K562 (cell line): ENCODE measurements around the gene RNF126. TPM values are rescaled to one million over a fixed set of nuclear protein-coding genes. Genes with fewer than 3 reads are reported as not detected.

Source experiments
- CBFB ChIP-seq: sonication (generic); formaldehyde crosslinking; IDR thresholded peaks from 2 replicates; pipeline ENCODE4 v1.4.0; 2020; ENCODE audit warnings: mild to moderate bottlenecking, missing genetic modification reagents
- CREB1 ChIP-seq, 2 experiments: sonication (generic) in 1 of 2; formaldehyde crosslinking in 1 of 2; IDR thresholded peaks; 2 replicates each; pipeline versions ENCODE4 v1.6.1 to v1.8.0; 2012 to 2022; ENCODE audit warnings: inconsistent platforms in 1 of 2, mild to moderate bottlenecking in 1 of 2, missing genetic modification reagents in 1 of 2, moderate library complexity in 1 of 2
- EGR1 ChIP-seq: fragments of 450-650 bp; conservative IDR thresholded peaks from 2 replicates; pipeline ENCODE4 v1.6.1; 2017; ENCODE audit warnings: mild to moderate bottlenecking
- HDGF ChIP-seq: fragments of 450-650 bp; IDR thresholded peaks from 2 replicates; pipeline ENCODE4 v1.6.1; 2016
- KLF13 ChIP-seq: fragments of 450-650 bp; IDR thresholded peaks from 2 replicates; pipeline ENCODE4 v1.6.1; 2016; ENCODE audit warnings: missing genetic modification characterization, low read depth, mild to moderate bottlenecking, missing compliant biosample characterization, moderate library complexity, borderline replicate concordance
- MXI1 ChIP-seq: IDR thresholded peaks from 2 replicates; pipeline ENCODE4 v1.6.1; 2011; ENCODE audit warnings: low read depth, mild to moderate bottlenecking, improper control_type of control experiment, low read length
- NFIX ChIP-seq: fragments of 250-450 bp; sonication (Bioruptor Pico); IDR thresholded peaks from 2 replicates; pipeline ENCODE4 v1.4.0; 2020; ENCODE audit warnings: low read depth, mild to moderate bottlenecking, moderate library complexity
- NFRKB ChIP-seq: fragments of 450-650 bp; IDR thresholded peaks from 2 replicates; pipeline ENCODE4 v1.6.1; 2016; ENCODE audit warnings: low read depth
- POLR2A ChIP-seq: fragments of 450-650 bp; conservative IDR thresholded peaks from 2 replicates; pipeline ENCODE4 v1.6.1; 2016
- POLR2AphosphoS2 ChIP-seq: IDR thresholded peaks from 2 replicates; pipeline ENCODE4 v1.6.1; 2012; ENCODE audit warnings: low read length, improper control_type of control experiment
- RAD51 ChIP-seq: fragments of 450-650 bp; IDR thresholded peaks from 2 replicates; pipeline ENCODE4 v1.7.1; 2016; ENCODE audit warnings: low read depth, mild to moderate bottlenecking, borderline replicate concordance
- RCOR1 ChIP-seq, 2 experiments: IDR thresholded peaks; 2 replicates each; pipeline ENCODE4 v1.6.1; 2012; ENCODE audit warnings: low read depth in 2 of 2, low read length in 2 of 2, borderline replicate concordance in 1 of 2, improper control_type of control experiment in 1 of 2
- SP1 ChIP-seq: sonication (generic); formaldehyde crosslinking; IDR thresholded peaks from 2 replicates; pipeline ENCODE4 v1.8.1; 2022; ENCODE audit warnings: mild to moderate bottlenecking, missing genetic modification reagents
- SRF ChIP-seq, 2 experiments: fragments of 250-450, 450-650 bp in 1 of 2; sonication (Bioruptor Pico) in 1 of 2; sonication (generic) in 1 of 2; formaldehyde crosslinking; IDR thresholded peaks; 2 replicates each; pipeline versions ENCODE4 v1.5.0 to v1.5.1; 2020 to 2022; ENCODE audit warnings: mild to moderate bottlenecking in 1 of 2, missing genetic modification reagents in 1 of 2
- ZBTB26 ChIP-seq: fragments of 450-650 bp; formaldehyde crosslinking; IDR thresholded peaks from 2 replicates; pipeline ENCODE4 v1.4.0; 2022; ENCODE audit warnings: missing genetic modification characterization
- ZBTB33 ChIP-seq: sonication (generic); formaldehyde crosslinking; IDR thresholded peaks from 2 replicates; pipeline ENCODE4 v1.8.1; 2023; ENCODE audit warnings: mild to moderate bottlenecking, missing genetic modification reagents
- ZBTB49 ChIP-seq: sonication (generic); formaldehyde crosslinking; IDR thresholded peaks from 2 replicates; pipeline ENCODE4 v1.8.0; 2022; ENCODE audit warnings: missing genetic modification reagents, mild to moderate bottlenecking, borderline replicate concordance
- ZFPM2 ChIP-seq: fragments of 250-450 bp; sonication (Bioruptor Pico); IDR thresholded peaks from 2 replicates; pipeline ENCODE4 v1.5.1; 2022; ENCODE audit warnings: mild to moderate bottlenecking
- ZNF518B ChIP-seq: fragments of 250-450 bp; sonication (Bioruptor Pico); IDR thresholded peaks from 2 replicates; pipeline ENCODE4 v1.5.0; 2021; ENCODE audit warnings: mild to moderate bottlenecking, moderate library complexity
- polyA plus RNA-seq, 8 experiments: library from polyadenylated mRNA; depleted of rRNA in 4 of 8; stranded (reverse) in 5 of 8; unstranded in 3 of 8; fragments of >200 nt; fragmentation: Nextera tagmentation in 2 of 8; fragmentation: Illumina TruSeq in 1 of 8; extraction: Ambion mirVana in 2 of 8; extraction: Trizol in 1 of 8; gene quantifications; 2 replicates each; pipeline versions ENCODE4 v1.2.1 to v1.2.3, GENCODE V29; 2011 to 2014; ENCODE audit warnings: inconsistent platforms in 1 of 8, missing spikeins in 1 of 8
- total RNA-seq, 7 experiments: library from RNA; depleted of rRNA in 6 of 7; stranded (reverse); fragments of >200 nt in 6 of 7; fragmentation: Illumina TruSeq in 2 of 7; extraction: Trizol in 2 of 7; gene quantifications; 2 replicates each; pipeline versions ENCODE4 v1.2.1 to v1.2.3, GENCODE V29; 2011 to 2021; ENCODE audit warnings: low replicate concordance in 1 of 7

RNF126 gene
- total and polyA plus RNA-seq, 9 of the 15 experiments (the other 6 are each of a cell fraction or from before 2014, with no cell fraction given) = 0.27 to 101 (median 12.3) TPM

- TF ChIP-seq ZBTB33 (CRISPR knock-in tag) = peak; percentile 73; the same call in 1 of the 2 replicates
- no peak for TF ChIP-seq MXI1
- no peak for TF ChIP-seq ZNF518B (CRISPR knock-in tag)
- peak in 1 of 2 experiments; percentile 7; a peak in 1 of 4 replicates for TF ChIP-seq SRF (CRISPR knock-in tag; IDR thresholded peaks at IDR 0.05)
- peak in 1 of 2 experiments; percentile 65; a peak in 1 of 4 replicates for TF ChIP-seq RCOR1 (IDR thresholded peaks at IDR 0.05; ENCODE audit: borderline replicate concordance in 1 of 2, low read depth in 2 of 2, low read length in 2 of 2)
- peak; percentile 53 for TF ChIP-seq EGR1
- peak; percentile 86 for TF ChIP-seq POLR2A
- TF ChIP-seq CREB1 (IDR thresholded peaks at IDR 0.05) = peak; percentile 79
- TF ChIP-seq CREB1 (CRISPR knock-in tag; IDR thresholded peaks at IDR 0.05) = peak; percentile 83
- TF ChIP-seq SP1 (CRISPR knock-in tag) = peak; percentile 70
- TF ChIP-seq ZFPM2 (CRISPR knock-in tag) = no peak
- TF ChIP-seq RAD51 = peak; percentile 92
- TF ChIP-seq CBFB = no peak
- peak; percentile 95 for TF ChIP-seq ZBTB26 (CRISPR knock-in tag)
- TF ChIP-seq POLR2AphosphoS2 = no peak
- no peak for TF ChIP-seq KLF13
- TF ChIP-seq NFIX (CRISPR knock-in tag) = no peak
- no peak for TF ChIP-seq ZBTB49
- peak; percentile 72; the same call in 1 of the 2 replicates for TF ChIP-seq HDGF
- no peak for TF ChIP-seq NFRKB
Measured at GRCh38 chr19:680287-681028, 17.4 kb upstream of the RNF126 start (continued).
